Ascending aorta (tissue), 2 donors: Measurements from ENCODE around the gene SYNC. TPM values are rescaled to one million over a fixed set of nuclear protein-coding genes. Genes with fewer than 3 reads are reported as not detected.
"Not testable (repeated sequence)": the region's sequence is repeated elsewhere in the genome, so short reads cannot be mapped to it uniquely, and the experiment has no call there.

Source experiments
- DNase-seq, 2 donors: peaks; one replicate each; pipeline ENCODE4 v3.0.0-alpha.2; 2019; ENCODE audit warnings: low spot score in 2 of 2
- H3K27ac ChIP-seq, 2 donors: fragments of 200-600 bp; sonication (generic); one replicate each; pipeline ENCODE4 v1.5.1; 2016 to 2017; ENCODE audit warnings: mild to moderate bottlenecking in 1 of 2
- H3K27me3 ChIP-seq: fragments of 200-600 bp; sonication (generic); one replicate; pipeline ENCODE4 v1.5.1; 2017
- H3K36me3 ChIP-seq, 2 donors: fragments of 200-600 bp; sonication (generic); one replicate each; pipeline ENCODE4 v1.5.1; 2016
- H3K4me1 ChIP-seq, 2 donors: fragments of 200-600 bp; sonication (generic); one replicate each; pipeline ENCODE4 v1.5.1; 2016 to 2017; ENCODE audit warnings: mild to moderate bottlenecking in 1 of 2
- H3K4me3 ChIP-seq, 2 donors: fragments of 200-600 bp; sonication (generic); one replicate each; pipeline ENCODE4 v1.5.1; 2016 to 2017; ENCODE audit warnings: mild to moderate bottlenecking in 1 of 2
- H3K9me3 ChIP-seq, 2 donors: fragments of 200-600 bp; sonication (generic); one replicate each; pipeline ENCODE4 v1.5.1; 2016
- CTCF ChIP-seq, 3 experiments: fragments of 200-600 bp in 2 of 3; fragments of 450-650 bp in 1 of 3; sonication (generic) in 2 of 3; IDR thresholded peaks; one replicate each; pipeline ENCODE4 v1.5.1; 2016 to 2019; ENCODE audit warnings: antibody characterized with exemption in 3 of 3, mild to moderate bottlenecking in 1 of 3, moderate library complexity in 1 of 3
- intact Hi-C: fragments of 100-400 bp; cut with DNase I; formaldehyde crosslinking; loops from one replicate; pipeline ENCODE4 v1.15.1; 2023
- total RNA-seq: library from RNA; depleted of rRNA; stranded (reverse); fragments of >200 nt; gene quantifications from one replicate; pipeline ENCODE4 v1.1.0, GENCODE V29; 2016

Gene SYNC
- total RNA-seq, 1 donor from 2014 or later, result 87.3 TPM

- Histone ChIP-seq H3K27ac (peak overlapping the region; percentile 32 to 39), H3K36me3 (peaks cover 60 to 65% of the 10 kb centered on the region in 2 donors), H3K4me3 (no peak overlapping the region), H3K4me1 (peaks cover 0 to 4% of the 10 kb centered on the region in 2 donors), H3K9me3 (no peaks in the 10 kb centered on the region), H3K27me3 (no peaks in the 10 kb centered on the region)
- DNase-seq, result peak in 1 of 2 donors; percentile 56
- intact Hi-C loops, result no loop called here
- TF ChIP-seq CTCF (IDR thresholded peaks at IDR 0.05), result no peak
Observed at GRCh38 chr1:32684167-32684811, 18.3 kb downstream of the SYNC start.

GRCh38 chr1:32683397-32683796, 19.2 kb downstream of the SYNC start:
- Histone ChIP-seq H3K36me3 (peaks cover 58 to 65% of the 10 kb centered on the region in 2 donors), H3K4me1 (peaks cover 0 to 4% of the 10 kb centered on the region in 2 donors)

GRCh38 chr1:32681999-32682398, 20.6 kb downstream of the SYNC start:
- H3K27me3 ChIP-seq, result no peaks in the 10 kb centered on the region
- no peak overlapping the region for H3K4me3 ChIP-seq
- DNase-seq, result no peak
- intact Hi-C loops, result no loop called here
- TF ChIP-seq CTCF (IDR thresholded peaks at IDR 0.05), result no peak
- peaks cover 0 to 4% of the 10 kb centered on the region in 2 donors for H3K4me1 ChIP-seq
- H3K36me3 ChIP-seq, result peaks cover 57 to 68% of the 10 kb centered on the region in 2 donors
- H3K9me3 ChIP-seq, result no peaks in the 10 kb centered on the region
- H3K27ac ChIP-seq, result peak overlapping the region in 1 of 2 donors; percentile 48

More at GRCh38 chr1:32683397-32683796, 19.2 kb downstream of the SYNC start:
- Histone ChIP-seq H3K4me3 (no peak overlapping the region), H3K9me3 (no peaks in the 10 kb centered on the region), H3K27ac (peak overlapping the region; percentile 32 to 39), H3K27me3 (no peaks in the 10 kb centered on the region)
- no peak for TF ChIP-seq CTCF (IDR thresholded peaks at IDR 0.05)
- intact Hi-C loops, result no loop called here
- no peak for DNase-seq

GRCh38 chr1:32681509-32681908, 21.1 kb downstream of the SYNC start:
- peaks cover 56 to 68% of the 10 kb centered on the region in 2 donors for H3K36me3 ChIP-seq
- intact Hi-C loops, result no loop called here
- DNase-seq, result peak in 1 of 2 donors; percentile 33

GRCh38 chr1:32680642-32681041, 21.9 kb downstream of the SYNC start:
- Histone ChIP-seq H3K4me1 (peaks cover 0 to 4% of the 10 kb centered on the region in 2 donors), H3K36me3 (peaks cover 56 to 70% of the 10 kb centered on the region in 2 donors), H3K27me3 (no peaks in the 10 kb centered on the region), H3K4me3 (no peak overlapping the region), H3K9me3 (no peaks in the 10 kb centered on the region), H3K27ac (no peak overlapping the region)
- TF ChIP-seq CTCF (IDR thresholded peaks at IDR 0.05), result no peak
- intact Hi-C loops, result no loop called here
- DNase-seq, result no peak

More at GRCh38 chr1:32681509-32681908, 21.1 kb downstream of the SYNC start:
- Histone ChIP-seq H3K4me1 (peaks cover 0 to 4% of the 10 kb centered on the region in 2 donors), H3K4me3 (no peak overlapping the region), H3K27ac (peak overlapping the region in 1 of 2 donors; percentile 48), H3K9me3 (no peaks in the 10 kb centered on the region), H3K27me3 (no peaks in the 10 kb centered on the region)
- TF ChIP-seq CTCF (IDR thresholded peaks at IDR 0.05), result no peak

- H3K4me3 ChIP-seq, DNase-seq, H3K4me1 ChIP-seq, H3K9me3 ChIP-seq, H3K27me3 ChIP-seq, intact Hi-C loops, H3K27ac ChIP-seq: not testable (repeated sequence)
- peaks cover 56 to 70% of the 10 kb centered on the region in 2 donors for H3K36me3 ChIP-seq
Observed at GRCh38 chr1:32679993-32680392, 22.6 kb downstream of the SYNC start.
